Measurements from ENCODE around the gene ZDHHC8.

Gene ZDHHC8

DNA sequence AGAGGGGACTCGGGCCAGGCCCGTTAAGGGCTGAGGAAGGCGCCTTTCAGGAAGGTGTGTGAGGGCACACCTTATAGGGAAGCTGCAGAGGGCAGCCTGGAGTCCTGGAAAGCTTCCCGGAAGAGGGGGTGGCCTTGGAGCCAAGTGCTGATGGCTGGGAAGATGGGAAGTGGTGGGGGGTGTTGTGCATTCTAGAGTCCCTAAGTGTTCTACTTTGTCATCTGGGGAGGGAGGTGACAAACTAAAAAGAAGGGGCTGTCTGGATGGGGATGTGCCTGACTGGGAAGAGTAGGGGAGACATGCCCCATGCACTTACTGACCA is 6.8 kb downstream of the ZDHHC8 start:
- H3K4me3 ChIP-seq (ENCODE audit: low read depth, low read length): no peak overlapping the region
- TF ChIP-seq, protein P1, sequence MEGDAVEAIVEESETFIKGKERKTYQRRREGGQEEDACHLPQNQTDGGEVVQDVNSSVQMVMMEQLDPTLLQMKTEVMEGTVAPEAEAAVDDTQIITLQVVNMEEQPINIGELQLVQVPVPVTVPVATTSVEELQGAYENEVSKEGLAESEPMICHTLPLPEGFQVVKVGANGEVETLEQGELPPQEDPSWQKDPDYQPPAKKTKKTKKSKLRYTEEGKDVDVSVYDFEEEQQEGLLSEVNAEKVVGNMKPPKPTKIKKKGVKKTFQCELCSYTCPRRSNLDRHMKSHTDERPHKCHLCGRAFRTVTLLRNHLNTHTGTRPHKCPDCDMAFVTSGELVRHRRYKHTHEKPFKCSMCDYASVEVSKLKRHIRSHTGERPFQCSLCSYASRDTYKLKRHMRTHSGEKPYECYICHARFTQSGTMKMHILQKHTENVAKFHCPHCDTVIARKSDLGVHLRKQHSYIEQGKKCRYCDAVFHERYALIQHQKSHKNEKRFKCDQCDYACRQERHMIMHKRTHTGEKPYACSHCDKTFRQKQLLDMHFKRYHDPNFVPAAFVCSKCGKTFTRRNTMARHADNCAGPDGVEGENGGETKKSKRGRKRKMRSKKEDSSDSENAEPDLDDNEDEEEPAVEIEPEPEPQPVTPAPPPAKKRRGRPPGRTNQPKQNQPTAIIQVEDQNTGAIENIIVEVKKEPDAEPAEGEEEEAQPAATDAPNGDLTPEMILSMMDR (conservative IDR thresholded peaks at IDR 0.05; ENCODE audit: low read depth, low read length): no peak
- DNase-seq (ENCODE audit: low read depth): no peak

DNA sequence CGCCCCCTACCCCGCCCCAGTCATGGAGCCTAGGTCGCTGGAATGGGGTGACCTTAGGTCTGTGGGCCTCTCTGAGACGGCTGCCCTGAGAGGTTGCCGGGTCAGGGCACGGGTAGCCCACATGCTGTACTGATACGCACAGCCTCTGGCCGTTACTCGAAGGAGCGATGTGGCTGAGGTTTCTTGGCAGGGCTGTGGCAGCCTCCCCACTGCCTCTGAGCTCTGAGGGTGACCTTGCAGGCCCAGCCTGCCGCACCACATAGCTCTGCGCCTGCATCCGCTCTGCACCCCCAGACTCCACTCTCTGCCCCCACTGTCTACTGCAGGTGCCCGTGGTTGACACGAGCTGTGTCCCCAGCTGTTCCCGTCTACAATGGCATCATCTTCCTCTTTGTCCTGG is 7.3 kb downstream of the ZDHHC8 start:
- no peak for DNase-seq (ENCODE audit: low read depth)
- TF ChIP-seq, protein P1 (conservative IDR thresholded peaks at IDR 0.05; ENCODE audit: low read depth, low read length): no peak
- no peak overlapping the region for H3K4me3 ChIP-seq (ENCODE audit: low read depth, low read length)

DNA sequence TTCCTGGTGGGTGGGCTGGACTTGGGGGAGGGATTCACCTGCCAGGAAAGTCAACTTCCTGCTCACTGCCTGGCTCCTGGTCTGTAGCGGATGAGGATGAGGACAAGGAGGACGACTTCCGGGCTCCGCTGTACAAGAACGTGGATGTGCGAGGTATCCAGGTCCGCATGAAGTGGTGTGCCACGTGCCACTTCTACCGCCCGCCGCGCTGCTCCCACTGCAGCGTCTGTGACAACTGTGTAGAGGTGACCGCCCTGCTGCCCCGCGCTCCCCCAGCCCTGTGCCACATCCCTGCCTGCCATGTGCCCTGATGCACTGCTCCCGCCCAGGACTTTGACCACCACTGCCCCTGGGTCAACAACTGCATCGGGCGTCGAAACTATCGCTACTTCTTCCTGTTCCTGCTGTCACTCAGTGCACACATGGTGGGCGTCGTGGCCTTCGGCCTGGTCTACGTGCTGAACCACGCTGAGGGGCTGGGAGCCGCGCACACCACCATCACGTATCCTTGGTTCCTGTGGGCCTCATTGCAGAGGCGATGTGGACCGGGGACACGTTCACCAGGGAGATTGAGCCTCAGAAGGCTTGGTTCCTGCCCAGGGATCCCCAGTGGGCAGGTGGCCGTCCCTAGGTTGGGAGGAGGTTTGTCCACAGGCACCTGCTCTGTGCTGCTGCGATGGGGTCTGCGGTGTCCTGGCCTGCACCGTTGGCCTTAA is 7.9 kb downstream of the ZDHHC8 start:
- DNase-seq (ENCODE audit: low read depth): no peak
- no peak overlapping the region for H3K4me3 ChIP-seq (ENCODE audit: low read depth, low read length)
- TF ChIP-seq, protein P1 (conservative IDR thresholded peaks at IDR 0.05; ENCODE audit: low read depth, low read length): no peak

DNA sequence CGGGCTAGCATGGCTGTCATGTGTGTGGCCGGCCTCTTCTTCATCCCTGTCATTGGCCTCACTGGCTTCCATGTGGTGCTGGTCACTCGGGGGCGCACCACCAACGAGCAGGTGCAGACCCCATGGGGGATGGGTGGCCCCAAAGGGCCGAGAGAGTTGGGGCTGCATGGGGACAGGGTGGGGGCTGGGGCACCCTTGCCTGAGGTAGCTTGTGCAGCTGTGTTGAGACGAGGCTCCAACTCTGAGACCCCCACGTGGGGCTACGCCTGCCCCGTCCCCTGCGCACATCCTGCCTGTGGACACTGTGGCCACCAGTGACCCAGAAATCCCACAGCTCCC is 8.5 kb downstream of the ZDHHC8 start:
- TF ChIP-seq, protein P1 (conservative IDR thresholded peaks at IDR 0.05; ENCODE audit: low read depth, low read length): no peak
- no peak overlapping the region for H3K4me3 ChIP-seq (ENCODE audit: low read depth, low read length)
- no peak for DNase-seq (ENCODE audit: low read depth)

DNA sequence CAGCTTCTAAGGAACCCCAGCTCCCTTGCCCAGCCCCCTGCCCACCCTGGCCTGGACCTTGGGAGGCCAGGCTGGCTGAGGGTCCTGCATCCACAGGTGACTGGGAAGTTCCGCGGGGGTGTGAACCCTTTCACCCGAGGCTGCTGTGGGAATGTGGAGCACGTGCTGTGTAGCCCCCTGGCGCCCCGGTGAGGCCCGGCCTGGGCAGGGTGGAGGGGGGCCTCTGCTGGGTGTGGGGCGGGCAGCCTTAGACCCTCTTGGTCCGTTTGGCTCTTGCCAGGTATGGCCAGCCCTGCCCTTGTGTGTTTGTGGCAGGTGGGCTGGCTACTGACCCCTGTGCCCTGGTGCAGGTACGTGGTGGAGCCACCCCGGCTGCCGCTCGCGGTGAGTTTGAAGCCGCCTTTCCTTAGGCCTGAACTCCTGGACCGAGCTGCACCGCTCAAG is 8.9 kb downstream of the ZDHHC8 start:
- no peak for DNase-seq (ENCODE audit: low read depth)
- TF ChIP-seq, protein P1 (conservative IDR thresholded peaks at IDR 0.05; ENCODE audit: low read depth, low read length): no peak
- no peak overlapping the region for H3K4me3 ChIP-seq (ENCODE audit: low read depth, low read length)

DNA sequence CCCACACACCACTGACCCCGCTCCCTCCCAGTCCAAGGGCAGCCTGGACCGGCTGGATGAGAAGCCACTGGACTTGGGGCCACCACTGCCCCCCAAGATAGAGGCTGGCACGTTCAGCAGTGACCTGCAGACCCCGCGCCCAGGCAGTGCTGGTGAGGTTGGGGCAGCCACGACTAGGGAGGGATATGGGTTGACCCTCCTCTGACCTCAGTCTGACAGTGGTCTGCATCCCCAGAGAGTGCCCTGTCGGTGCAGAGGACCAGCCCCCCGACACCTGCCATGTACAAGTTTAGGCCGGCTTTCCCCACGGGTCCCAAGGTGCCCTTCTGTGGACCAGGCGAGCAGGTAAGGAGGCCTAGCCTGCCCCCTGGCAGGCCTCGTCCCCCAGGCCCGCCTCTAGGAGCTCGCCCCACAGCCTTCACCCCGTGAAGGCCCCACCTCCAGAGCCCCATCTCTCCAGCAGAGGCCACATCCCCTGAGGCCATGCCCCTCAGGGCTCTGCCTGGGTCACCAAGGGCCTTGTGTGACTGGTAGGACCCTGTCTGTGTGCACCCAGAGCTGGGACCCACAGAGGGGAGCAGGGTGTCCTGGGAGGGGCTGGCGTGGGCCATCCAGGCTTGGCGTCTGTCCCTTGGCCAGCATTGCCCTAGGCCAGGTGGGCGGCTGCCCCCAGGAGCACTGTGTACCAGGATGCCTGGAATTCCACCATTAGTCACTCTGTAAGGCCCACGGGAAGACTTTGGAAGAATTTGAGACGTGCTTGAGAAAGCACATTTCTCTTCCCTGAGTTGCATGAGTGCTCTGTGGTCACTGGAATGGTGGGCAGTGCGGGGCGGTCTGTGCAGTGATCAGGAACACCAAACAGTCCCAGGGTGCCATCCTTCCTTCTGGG is 9.8 kb downstream of the ZDHHC8 start:
- DNase-seq (ENCODE audit: low read depth): peak; percentile 76
- TF ChIP-seq, protein P1 (conservative IDR thresholded peaks at IDR 0.05; ENCODE audit: low read depth, low read length): no peak
- H3K4me3 ChIP-seq (ENCODE audit: low read depth, low read length): no peak overlapping the region

Data from choroid plexus epithelial cell (primary cell).